NCI-H510A treated with DMSO at 0.1 percent for 48 hours (cell line): ENCODE results near the gene MICU1.
A peak's percentile ranks its signal among the peaks of the same experiment; 100 is the strongest.
"Not testable (repeated sequence)": the region's sequence is repeated elsewhere in the genome, so short reads cannot be mapped to it uniquely, and the experiment has no call there.

Source experiments
- DNase-seq: peaks from one replicate; lab custom pipeline; 2025; lab: John Stamatoyannopoulos, UW

MICU1 gene

GRCh38 chr10:72346117-72346516, 279.8 kb downstream of the MICU1 start:
- DNase-seq, result not testable (repeated sequence)

- DNase-seq, result no peak
Observed at GRCh38 chr10:72344932-72345331, 280.9 kb downstream of the MICU1 start.

GRCh38 chr10:72342911-72343310, 283.0 kb downstream of the MICU1 start:
- DNase-seq, result no peak

- peak; percentile 50 for DNase-seq
Observed at GRCh38 chr10:72340510-72341261, 285.2 kb downstream of the MICU1 start.

- DNase-seq, result no peak
Observed at GRCh38 chr10:72338180-72338579, 287.7 kb downstream of the MICU1 start.

GRCh38 chr10:72337722-72338121, 288.2 kb downstream of the MICU1 start:
- DNase-seq, result no peak

GRCh38 chr10:72337039-72337629, 288.7 kb downstream of the MICU1 start:
- DNase-seq, result peak; percentile 64

GRCh38 chr10:72336259-72337038, 289.4 kb downstream of the MICU1 start:
- no peak for DNase-seq

GRCh38 chr10:72335394-72336258, 290.3 kb downstream of the MICU1 start:
- no peak for DNase-seq

GRCh38 chr10:72334825-72335393, 291.0 kb downstream of the MICU1 start:
- DNase-seq, result no peak

- DNase-seq, result peak; percentile 31
Observed at GRCh38 chr10:72334196-72334824, 291.6 kb downstream of the MICU1 start.

- DNase-seq, result no peak
Observed at GRCh38 chr10:72333112-72334015, 292.5 kb downstream of the MICU1 start.

- no peak for DNase-seq
Observed at GRCh38 chr10:72332423-72333111, 293.3 kb downstream of the MICU1 start.

GRCh38 chr10:72331575-72332422, 294.1 kb downstream of the MICU1 start:
- peak; percentile 90 for DNase-seq

- DNase-seq, result no peak
Observed at GRCh38 chr10:72330069-72330426, 295.8 kb downstream of the MICU1 start.

GRCh38 chr10:72329290-72330068, 296.4 kb downstream of the MICU1 start:
- no peak for DNase-seq

GRCh38 chr10:72328829-72329204, 297.1 kb downstream of the MICU1 start:
- DNase-seq, result no peak
